Body of pancreas (tissue), 4 donors: Measurements from ENCODE around the gene CRIP1.

ENCODE experiments used
- CTCF ChIP-seq, 7 experiments: fragments of 450-650 bp in 4 of 7; fragments of 200-600 bp in 3 of 7; sonication (generic) in 3 of 7; IDR thresholded peaks; one replicate each; pipeline ENCODE4 v1.5.1; 2016 to 2019; ENCODE audit warnings: antibody characterized with exemption in 7 of 7
- POLR2A ChIP-seq, 3 donors: fragments of 450-650 bp; IDR thresholded peaks; one replicate each; pipeline ENCODE4 v1.6.1; 2016; ENCODE audit warnings: antibody characterized with exemption in 3 of 3, mild to moderate bottlenecking in 2 of 3

DNA sequence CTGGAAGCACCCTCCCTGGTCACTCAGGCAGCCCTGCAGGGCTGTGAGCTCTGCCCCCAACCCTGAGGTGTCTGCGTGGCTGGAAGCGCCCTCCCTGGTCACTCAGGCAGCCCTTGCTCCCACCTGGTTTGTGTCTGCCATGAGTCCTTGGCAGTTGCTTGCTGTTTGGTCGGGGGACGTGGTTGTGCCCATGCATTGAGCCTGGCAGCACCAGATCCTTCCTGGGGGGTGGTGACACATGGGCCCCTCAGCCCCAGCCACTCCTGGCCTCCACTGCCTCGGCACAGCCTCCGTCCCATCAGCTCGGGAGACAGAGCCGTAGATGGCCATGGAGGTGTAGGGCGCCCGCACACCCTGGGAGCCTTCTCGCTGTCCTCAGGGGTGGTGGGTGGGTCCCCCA lies 47.5 kb upstream of the CRIP1 start:
- TF ChIP-seq CTCF (IDR thresholded peaks at IDR 0.05), result no peak
- TF ChIP-seq POLR2A (IDR thresholded peaks at IDR 0.05), result no peak
